WI38 (cell line): ENCODE data around the gene LYRM4.

Experiments
- H3K4me3 ChIP-seq: 2 replicates; pipeline ENCODE4 v1.5.1; 2011; ENCODE audit warnings: low read depth, mild to moderate bottlenecking, control low read depth, low read length
- TF ChIP-seq, protein P1 (sequence below): IDR thresholded peaks from 2 replicates; pipeline ENCODE4 v1.5.1; 2012; ENCODE audit warnings: low read depth, mild to moderate bottlenecking, control low read depth, low read length

LYRM4 gene

DNA sequence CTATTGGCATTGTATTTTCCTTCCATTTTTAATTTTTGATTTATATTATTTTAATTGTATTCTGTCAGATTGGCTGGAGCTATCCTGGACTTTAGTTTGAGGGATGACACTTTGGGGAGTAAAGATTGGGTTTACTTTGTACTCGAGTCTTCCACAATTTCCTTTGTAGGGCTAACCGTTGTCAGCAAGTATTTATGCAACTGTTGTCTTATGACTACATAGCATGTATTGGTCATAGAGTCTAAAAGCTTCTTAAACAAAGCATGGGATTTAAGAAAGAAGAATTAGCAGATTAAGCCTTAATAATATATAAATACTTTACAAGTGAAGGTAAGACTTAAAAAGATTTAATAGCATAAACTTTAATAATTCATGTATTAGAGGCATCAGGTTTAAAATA, 20.2 kb upstream of the LYRM4 start:
- TF ChIP-seq, protein P1, sequence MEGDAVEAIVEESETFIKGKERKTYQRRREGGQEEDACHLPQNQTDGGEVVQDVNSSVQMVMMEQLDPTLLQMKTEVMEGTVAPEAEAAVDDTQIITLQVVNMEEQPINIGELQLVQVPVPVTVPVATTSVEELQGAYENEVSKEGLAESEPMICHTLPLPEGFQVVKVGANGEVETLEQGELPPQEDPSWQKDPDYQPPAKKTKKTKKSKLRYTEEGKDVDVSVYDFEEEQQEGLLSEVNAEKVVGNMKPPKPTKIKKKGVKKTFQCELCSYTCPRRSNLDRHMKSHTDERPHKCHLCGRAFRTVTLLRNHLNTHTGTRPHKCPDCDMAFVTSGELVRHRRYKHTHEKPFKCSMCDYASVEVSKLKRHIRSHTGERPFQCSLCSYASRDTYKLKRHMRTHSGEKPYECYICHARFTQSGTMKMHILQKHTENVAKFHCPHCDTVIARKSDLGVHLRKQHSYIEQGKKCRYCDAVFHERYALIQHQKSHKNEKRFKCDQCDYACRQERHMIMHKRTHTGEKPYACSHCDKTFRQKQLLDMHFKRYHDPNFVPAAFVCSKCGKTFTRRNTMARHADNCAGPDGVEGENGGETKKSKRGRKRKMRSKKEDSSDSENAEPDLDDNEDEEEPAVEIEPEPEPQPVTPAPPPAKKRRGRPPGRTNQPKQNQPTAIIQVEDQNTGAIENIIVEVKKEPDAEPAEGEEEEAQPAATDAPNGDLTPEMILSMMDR: no peak
- H3K4me3 ChIP-seq: no peak overlapping the region

DNA sequence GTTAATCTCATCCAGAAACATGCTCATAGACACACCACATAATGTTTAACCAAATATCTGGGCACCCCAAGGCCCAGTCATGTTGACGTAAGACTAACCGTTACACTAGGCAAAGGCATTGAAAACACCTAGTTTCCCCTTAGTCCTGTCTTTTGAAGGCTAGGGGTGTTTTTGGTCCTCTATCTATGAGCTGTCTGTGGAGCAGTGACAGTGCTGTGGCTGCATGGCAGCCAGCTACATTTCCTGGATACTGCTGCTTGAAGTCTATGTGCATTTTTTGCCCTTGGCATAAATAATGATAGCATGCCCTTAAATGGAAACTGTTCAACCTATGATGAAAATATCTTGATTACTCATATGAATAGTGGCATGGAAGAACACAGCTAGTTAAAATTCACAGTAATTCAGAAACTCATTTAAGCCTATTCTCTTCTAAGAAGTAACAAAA, 19.2 kb upstream of the LYRM4 start:
- TF ChIP-seq, protein P1: no peak
- H3K4me3 ChIP-seq: no peak overlapping the region

GRCh38 chr6:5278565-5279120, 17.9 kb upstream of the LYRM4 start:
- TF ChIP-seq, protein P1: no peak
- H3K4me3 ChIP-seq: no peak overlapping the region

- TF ChIP-seq, protein P1: no peak
- no peak overlapping the region for H3K4me3 ChIP-seq
These were observed 17.3 kb upstream of the LYRM4 start for GRCh38 chr6:5278047-5278446.

- TF ChIP-seq, protein P1: no peak
- H3K4me3 ChIP-seq: no peak overlapping the region
These were observed 16.8 kb upstream of the LYRM4 start for GRCh38 chr6:5277589-5277988.

DNA sequence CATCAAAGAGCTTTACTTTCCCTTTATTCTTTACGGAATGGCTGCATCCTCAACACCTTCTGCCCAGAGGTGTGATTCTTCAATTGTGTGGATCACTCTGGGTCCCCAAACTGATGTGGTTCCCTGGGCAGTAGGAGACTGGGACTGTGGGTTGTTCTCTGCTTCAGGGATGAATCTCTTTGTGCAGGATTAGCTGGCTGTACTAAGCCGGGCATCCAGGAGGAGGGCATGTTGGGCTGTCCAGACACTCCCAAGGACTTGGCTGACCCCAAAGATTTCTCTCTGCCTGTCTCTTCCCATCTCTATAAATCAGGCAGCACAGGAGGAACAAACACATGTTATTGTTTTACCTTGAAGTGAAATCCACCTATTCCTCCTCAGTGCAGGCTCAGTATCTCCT, 15.8 kb upstream of the LYRM4 start:
- TF ChIP-seq, protein P1: no peak
- no peak overlapping the region for H3K4me3 ChIP-seq

DNA sequence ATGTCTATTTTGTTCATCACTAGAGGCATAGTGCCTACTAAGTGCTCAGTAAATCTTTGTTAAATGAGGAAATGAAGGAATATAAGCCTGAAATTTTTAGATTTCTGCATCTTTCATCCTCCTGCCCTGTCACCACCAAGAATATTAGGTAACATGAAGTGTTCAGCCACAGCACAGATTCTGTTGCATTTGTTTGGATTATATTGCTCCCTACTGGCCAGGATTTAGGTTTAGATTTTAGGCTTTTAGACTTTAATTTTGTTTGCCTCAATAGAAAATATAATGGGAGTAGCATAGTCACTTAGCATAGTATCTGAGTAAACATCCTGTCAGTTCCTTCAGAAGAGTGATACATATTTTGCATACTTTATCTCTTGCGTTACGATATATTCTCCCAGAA, 14.7 kb upstream of the LYRM4 start:
- no peak overlapping the region for H3K4me3 ChIP-seq
- TF ChIP-seq, protein P1: no peak
